HG02759 (cell line): ENCODE data around the gene ZNF213.
"Not testable (repeated sequence)": the region's sequence is repeated elsewhere in the genome, so short reads cannot be mapped to it uniquely, and the experiment has no call there.

ENCODE experiments used
- ATAC-seq: cut with Tn5 transposase; IDR thresholded peaks from one replicate; pipeline ENCODE4 v1.9.1; 2021; ENCODE audit warnings: mild to moderate bottlenecking, moderate library complexity; ENCODE audit not compliant: unreplicated experiment

ZNF213 gene

DNA sequence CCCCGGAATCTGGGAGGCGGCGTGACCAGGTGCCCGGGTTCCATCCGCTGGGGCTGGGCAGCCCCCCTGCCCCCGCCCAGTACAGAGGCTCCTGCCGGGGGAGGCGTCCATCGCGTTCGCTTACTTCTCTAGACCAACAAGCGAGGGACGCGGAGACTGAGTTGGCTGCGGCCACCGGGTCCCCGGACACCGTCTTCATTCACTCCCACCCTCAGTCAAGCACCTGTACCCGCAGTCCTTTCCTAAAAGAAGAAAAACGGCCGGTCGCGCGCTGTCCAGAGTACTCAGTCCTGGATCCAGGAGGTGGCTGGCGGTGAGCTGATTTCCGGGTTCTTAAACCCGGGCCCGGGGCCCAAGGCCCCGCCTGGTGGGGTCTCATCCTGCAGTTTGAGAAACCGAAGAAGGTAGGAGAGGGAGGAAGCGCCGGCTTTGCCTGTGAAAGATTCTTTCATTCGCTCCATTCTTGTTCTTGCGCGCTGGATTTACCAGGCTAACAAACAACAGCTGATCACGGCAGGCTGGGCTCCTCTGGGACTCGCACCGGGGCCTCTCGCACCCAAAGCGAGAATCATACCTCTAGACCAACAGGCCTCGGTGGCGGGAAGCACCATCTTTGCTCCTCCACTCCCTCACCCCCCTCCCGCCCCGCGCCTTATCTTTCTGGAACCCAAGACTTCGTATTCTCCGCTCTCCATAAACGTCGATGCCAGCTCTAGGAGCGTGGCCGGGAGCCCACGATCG is 35.8 kb downstream of the ZNF213 start:
- no peak for ATAC-seq

DNA sequence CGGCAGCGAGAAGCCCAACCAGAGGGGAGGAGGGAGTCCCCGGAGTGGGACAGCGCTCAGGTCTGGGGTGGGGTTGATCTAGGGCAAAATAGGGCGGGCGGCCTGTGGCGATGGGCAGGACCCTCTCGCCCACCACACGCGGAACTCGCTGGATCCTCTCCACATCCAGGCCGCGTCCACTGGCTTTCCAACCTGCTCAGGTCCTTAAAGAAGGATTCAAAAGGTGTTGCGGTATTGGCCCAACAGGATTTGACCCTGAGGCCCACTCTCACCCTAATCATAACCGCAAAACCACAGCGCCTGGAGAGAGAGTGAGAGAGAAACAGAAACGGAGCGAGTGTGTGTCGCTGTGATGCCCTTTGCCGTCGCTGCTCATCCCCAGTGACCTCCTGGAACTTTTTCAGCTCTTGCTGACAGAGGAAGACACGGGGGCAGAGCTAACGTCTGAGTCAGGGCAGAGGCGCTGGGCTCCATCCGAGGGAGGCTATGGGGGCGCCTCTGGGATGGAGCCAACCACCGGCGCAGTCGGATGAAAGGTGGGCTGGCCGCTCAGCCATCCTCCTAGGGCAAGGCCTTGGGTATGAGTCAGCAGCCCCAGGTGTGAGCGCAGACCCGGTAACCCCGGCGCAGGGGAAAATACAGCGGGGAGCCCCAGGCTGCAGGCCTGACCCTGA is 36.5 kb downstream of the ZNF213 start:
- peak; percentile 43 for ATAC-seq

DNA sequence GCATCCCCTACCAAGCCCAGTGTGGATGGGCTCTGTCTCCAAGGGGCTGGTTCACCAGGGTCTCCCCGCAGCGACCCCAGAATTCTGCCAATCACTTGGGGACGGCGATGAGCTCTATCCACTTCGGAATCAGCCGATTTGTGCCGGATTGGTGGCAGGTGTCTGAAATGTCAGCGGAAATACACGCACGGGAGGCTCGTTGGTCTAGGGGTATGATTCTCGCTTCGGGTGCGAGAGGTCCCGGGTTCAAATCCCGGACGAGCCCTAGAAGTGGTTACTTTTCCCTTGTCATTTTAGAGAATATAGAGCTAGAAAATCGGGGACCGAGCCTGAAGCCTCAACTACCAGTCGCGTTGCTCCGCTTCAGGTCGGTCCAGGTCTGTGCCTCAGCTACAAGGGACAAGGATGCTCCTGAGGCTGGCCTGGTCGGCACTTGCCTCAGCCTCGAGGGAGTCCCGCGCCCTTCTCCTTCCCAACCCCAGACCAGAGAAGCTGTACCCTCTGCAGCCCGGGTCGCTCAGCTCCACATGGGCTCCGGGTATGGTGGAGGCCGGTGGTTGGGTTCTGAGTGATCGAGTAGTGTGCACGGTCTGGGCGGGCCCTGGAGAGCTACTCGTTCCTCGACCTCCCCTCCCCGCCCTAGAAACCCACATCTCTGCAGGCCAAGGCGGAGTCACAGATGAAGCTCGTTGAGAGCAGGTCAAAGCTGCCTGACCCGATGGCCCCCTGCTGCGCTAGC is 37.2 kb downstream of the ZNF213 start:
- peak; percentile 50 for ATAC-seq

DNA sequence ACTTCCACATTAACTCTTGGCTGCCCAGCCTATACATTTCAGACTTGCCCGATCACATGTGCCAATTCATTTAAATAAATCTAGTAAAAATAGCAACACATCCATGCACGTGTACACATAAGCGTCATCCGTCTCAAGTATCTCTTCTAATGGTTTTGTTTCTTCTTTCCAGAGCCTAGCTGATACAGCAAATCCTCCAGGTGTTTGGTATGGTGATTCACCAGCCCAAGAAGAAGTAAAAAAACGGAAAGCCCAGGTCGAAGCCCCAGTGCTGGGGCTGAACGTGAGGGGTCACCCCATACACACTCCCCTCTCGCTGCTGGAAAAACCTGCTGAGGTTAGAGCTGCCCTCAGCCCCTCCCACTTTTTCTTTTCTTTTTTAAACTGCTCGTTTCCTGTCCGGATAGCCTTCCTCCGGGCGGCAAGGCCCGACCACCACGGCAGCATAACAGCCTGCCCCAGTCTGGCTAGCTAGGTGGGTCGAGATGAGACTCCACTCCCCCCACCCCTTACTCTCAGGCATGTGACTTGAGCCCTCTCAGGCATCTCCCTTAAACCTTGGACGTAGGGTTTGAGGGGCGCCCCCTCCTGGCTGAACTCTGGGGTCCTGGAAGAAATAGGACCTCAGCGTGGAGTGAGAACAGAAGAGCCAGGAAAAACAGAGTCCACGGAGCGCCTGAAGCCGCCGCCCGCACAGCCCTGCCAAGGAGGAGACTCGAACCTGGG is 39.2 kb downstream of the ZNF213 start:
- no peak for ATAC-seq

DNA sequence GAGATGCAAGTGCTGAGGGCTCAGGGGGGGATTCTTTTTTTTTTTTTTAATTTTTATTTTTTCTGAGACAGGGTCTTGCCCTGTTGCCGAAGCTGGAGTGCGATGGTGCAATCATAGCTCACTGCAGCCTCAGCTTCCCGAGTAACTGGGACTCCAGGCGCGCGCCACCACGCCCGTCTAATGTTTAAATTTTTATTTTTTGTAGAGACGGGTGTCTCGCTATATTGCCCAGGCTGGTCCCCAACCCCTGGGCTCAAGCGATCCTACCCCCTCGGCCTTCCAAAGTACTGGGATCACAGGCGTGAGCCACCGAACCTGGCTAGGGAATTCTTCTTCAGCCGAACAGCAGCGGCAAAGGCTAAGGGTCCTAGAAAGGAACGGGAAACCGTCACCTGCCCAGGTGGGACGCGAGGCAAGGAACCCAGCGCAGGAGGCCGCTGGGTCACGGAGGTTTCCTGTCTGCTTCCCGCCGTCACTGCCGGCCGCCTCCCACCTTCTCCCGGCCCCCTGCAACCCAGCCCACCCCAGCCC is 39.9 kb downstream of the ZNF213 start:
- ATAC-seq = no peak

DNA sequence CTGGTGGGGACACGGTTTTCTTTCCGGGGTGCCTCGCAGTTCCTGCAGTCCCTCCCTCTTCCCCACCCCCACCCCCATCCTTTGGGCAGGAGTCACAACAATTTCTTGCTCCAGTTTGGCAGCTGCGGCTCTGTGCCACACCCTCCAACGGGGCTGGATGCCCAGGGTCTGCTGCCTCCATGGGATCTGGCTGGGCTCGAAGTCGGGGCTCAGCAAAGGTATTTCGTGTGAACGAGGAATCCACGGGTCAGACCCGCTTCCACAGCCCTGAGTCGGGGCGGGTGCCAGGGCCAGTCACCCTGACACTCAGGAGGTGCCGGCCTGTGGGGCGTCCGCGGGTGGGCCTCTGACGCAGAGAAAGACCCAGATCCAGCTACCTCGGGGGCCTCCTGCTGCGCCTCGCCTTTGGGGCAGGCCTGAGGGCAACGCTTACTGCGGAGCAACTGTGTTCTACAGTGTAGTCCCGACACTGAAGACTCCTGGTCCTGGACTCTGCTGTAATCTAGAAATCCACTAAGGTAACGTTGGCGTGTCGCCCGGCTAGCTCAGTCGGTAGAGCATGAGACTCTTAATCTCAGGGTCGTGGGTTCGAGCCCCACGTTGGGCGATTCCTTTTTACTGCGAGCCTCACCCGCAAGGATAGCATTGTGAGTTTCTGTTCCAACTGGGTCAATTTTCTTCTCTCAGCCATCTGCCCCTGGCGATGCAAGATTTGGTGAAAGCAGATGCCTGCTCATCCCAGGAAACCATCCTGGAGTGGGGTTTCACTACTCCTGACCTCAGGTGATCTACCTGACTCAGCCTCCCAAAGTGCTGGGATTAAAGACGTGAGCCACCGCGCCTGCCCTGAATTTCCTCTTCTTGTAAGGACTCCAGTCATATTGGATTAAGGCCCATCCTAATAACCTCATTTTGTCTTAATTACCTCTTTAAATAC is 40.6 kb downstream of the ZNF213 start:
- no peak for ATAC-seq

DNA sequence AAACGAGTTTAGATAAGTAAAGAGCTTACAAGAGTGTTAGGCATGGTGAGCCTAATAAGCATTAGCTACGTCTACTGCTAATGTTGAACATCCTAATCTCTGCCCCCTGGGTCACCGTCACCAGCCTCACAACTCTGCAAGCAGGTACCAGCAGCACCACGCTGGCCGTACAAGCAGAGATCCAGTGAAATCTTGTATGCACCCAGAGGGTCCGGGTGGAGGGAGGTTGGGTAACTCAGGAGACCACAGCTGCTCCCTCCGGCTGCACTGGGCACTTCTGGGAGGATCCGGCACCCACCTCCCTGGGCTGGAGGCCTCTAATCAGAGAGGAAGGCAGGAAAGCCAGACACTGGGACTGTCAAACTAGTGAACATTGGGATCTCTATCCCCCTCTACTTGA is 44.8 kb downstream of the ZNF213 start:
- no peak for ATAC-seq

DNA sequence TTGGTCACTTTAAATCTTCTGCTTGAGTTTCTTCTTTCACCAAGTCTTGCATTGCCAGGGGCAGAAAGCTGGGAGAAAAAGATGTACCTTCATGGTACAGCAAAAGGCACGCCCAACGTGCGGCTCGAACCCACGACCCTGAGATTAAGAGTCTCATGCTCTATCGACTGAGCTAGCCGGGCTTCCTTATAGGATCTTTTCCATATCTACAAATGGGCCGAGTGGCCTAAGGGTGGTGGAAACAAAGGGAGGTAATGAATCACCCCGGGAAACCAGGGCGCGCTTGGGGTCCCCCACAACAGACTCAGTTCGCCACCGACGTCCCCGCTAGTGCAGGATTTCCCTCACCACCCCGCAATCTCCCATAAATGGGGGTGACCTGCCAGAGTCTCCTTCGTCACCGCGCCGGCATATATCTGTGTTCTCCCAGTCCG is 45.6 kb downstream of the ZNF213 start:
- ATAC-seq = no peak

DNA sequence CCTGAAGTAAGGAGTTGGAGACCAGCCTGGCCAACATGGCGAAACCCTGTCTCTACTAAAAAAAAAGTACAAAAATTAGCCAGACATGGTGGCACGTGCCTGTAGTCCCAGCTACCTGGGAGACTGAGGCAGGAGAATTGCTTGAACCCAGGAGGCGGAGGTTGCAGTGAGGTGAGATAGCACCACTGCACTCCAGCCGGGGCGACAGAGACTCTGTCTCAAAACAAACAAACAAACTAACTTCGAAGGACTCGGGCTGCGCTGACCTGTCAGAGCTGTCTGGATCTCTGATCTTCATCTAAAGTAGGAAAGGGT is 47.4 kb downstream of the ZNF213 start:
- not testable (repeated sequence) for ATAC-seq

DNA sequence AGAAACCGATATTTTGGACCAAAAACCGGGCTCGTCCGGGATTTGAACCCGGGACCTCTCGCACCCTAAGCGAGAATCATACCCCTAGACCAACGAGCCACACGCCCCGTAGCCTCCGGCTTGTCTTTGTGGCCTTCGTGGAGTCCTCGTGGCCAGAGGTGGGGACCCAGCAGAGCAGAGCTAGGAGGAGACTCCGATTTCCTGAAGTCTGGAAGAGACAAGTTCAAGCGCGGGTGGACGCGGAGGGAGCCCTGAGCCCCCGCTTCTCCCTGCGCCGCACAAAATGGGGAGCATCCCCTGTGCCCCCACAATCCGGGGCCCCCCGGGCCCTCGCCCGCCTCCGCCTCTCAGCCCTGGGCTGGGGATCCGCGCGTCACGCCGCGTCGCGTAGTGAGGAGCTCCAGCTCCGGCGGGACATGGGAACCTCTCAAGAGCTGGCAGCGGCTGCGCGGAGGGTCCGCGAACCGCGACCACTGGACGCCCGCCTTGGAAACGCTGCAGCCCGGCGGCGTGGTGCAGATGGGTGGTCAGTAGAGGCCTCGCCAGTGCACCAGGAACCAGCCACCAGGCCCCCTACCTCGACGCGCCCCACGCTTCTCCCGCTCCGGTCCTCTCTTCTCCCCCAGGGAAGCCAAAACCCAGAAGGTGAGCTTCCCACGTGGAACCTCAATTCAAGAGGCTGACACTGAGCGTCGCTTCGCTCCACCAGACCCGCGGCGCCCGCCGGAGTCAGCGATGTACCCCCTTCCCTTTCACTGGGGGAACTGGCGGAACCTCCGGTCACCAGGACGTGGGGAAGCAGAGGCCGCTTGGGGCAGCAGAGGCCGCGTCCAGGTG is 48.0 kb downstream of the ZNF213 start:
- ATAC-seq = no peak

DNA sequence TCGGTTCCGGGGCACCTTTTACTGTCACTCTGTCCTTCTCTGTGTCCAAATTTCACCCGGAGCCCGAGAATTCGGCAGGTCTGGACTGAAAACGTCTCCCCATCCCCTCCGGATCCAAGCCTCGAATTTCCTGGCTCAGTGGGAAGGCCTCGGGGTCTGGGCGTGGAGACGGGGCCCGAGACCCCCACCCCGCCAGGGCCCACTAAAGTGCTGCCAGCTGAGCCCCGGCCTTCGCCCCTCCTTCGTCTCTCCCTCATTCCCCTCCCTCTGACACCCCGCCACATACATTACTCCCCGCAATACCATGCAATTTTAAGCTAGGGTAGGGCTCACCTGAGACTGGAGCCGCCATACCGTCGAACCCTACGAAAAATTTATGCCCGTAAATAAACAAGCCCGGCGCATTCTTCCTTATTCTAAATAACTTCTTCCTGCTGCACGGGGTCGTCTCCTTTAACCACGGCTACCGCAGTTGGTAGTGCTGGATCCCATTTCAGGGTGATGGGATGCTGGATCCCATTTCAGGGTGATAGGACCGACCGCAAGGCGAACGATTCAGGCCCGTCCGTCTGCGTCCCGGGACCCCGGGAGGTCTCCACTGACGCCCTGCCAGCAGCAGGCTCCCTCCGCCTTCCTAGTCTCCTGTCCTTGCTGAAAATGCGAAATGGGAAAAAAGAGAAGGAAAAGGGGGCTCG is 48.8 kb downstream of the ZNF213 start:
- no peak for ATAC-seq

DNA sequence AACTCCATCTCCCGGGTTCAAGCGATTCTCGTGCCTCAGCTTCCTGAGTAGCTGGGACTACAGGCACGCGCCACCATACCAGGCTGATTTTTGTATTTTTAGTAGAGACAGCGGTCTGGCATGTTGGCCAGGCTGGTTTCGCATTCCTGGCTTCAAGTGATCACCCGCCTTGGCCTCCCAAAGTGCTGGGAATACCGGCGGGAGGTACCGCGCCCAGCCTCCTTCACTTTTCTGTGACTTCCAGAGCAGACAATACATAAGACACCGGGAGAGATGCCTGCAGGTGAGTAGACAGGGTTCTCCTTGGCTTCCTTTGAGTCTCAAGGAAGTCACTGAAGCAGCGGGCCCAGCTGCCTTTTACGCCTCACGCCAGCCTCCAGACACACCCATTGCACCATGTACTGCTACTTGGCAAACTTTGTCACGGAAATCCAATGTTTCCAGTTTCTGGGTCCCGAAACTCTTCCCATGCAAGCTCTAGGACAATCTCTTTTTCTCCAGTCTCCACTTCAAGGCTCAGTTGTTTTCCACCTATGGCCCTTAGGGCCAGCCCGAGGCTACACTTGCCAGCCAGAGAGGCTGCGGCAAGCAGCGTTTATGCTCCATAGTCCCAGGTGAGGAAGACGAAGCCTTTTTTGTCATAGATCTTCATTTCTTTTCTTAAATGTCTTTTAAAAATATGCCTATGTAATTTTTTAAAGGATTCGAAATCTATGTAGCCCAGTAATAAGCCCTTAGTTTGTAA is 52.3 kb downstream of the ZNF213 start:
- no peak for ATAC-seq

DNA sequence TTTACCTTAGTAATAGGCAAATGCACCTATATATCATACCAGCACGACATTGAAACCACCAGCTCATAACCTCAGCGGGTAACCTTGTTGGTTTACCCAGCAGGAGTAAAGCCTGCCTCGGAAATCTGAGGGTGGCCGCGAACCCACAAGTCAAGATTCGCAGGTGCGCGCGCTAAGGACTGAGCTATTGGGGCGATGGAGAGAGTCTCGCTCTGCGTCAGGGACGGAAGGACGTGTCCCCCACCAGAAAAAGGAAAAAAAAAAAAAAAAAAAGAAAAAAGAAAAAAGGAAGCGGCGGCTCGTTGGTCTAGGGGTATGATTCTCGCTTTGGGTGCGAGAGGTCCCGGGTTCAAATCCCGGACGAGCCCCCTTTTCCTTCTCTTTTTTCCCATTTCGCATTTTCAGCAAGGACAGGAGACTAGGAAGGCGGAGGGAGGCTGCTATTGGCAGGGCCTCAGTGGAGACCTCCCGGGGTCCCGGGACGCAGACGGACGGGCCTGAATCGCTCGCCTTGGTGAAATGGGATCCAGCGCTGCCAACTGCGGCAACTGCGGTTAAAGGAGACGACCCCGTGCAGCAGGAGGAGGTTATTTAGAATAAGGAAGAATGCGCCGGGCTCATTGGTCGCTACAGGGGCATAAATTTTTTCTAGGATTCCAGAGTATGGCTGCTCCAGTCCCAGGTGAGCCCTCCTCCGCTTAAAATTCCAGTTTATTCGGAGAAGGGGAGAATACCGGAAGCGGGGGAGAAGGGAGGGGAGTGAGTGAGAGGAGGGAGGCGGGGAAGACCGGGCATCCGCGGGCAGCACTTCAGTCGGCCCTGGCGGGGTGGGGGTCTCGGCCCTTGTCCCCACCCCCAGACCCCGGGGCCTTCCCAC is 53.2 kb downstream of the ZNF213 start, which contains the start of gene OR1F1:
Gene OR1F1, plus strand, starts transcription at position 407 of the 877 bp plus-strand sequence.
- ATAC-seq = no peak

DNA sequence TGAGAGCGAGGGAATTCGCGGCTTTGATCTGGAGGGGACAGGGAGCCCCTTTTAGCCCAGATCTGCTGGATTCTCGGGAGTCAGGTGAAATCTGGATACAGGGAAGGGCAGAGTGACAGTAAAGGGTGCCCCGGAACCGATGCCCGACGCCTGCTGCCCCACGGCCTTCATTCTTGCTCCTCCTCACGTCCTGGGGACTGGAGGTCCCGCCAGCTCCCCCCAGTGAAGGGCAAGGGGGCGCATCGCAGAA is 53.8 kb downstream of the ZNF213 start:
- no peak for ATAC-seq

DNA sequence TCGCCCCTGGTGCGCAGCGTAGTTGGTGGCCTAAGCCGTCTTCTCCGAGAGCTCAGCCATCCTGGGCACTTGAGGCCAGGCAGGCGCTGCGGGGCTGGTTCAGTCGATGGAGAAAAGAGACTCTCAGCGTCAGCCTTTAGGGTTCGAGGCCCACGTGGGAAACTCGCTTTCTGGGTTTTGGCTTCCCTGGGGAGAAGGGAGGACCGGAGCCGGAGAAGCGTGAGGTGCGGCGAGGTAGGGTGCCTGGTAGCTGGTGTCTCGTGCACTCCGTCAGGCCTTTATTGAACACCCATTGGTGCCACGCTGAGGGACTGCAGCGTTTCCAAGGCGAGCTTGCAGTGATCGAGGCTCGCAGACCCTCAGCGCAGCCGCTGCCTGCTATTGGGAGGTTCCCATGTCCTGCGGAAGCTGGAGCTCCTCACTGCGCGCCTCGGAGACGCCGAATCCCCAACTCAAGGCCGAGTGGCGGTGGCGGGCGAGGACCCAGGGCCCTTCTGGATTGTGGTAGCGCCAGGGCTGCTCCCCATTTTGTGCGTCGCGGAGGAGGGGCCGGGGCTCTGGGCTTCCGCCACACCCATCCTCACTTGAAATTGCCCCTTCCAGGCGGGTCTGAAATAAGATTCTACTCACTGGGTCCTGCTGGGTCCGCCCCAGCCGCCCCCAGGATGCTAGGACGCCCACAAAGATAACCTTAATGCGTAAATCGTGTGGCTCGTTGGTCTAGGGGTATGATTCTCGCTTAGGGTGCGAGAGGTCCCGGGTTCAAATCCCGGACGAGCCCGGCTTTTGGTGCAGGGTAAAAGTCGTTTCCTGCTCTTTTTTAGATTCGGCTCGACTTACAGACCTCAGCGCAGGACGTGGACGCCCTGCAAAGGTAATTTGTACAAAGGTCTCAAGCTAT is 54.3 kb downstream of the ZNF213 start:
- no peak for ATAC-seq

DNA sequence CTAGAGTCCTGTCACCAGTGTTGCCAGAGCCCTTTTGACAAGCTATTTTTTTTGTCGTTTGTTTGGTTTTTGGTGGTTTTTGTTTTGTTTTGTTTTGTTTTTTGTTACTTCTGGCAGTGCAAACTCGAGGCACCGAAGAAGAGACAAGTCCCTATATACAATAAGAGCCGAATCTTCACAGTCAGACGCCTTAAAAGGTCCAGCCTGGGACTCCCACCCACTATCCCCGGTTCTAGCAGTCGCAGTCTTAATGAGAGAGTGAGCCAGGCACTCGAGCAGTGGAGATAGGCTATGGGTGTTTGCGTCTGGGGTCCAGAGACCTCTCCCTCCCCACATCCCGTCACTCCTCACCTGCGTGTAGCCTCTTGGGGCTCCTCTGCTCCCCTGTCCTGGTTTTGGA is 55.0 kb downstream of the ZNF213 start:
- ATAC-seq = no peak
